ENCODE data around the gene ZNF428. TPM values are rescaled to one million over a fixed set of nuclear protein-coding genes. Genes with fewer than 3 reads are reported as not detected.

ZNF428 gene
- total RNA-seq, 2 donors from 2014 or later, result 24.4 to 31.6 TPM

- ATAC-seq (no peak), DNase-seq (peak in 1 of 4 donors; percentile 17)
- no peaks in the 10 kb centered on the region for H3K36me3 ChIP-seq (replicated peaks in 1 of 2; ENCODE audit: insufficient read depth in 1 of 2, low read depth in 2 of 2)
- H3K4me1 ChIP-seq, result no peaks in the 10 kb centered on the region
- H3K9me3 ChIP-seq, result no peaks in the 10 kb centered on the region
- TF ChIP-seq POLR2A (IDR thresholded peaks at IDR 0.05), result no peak
- TF ChIP-seq, protein P1, sequence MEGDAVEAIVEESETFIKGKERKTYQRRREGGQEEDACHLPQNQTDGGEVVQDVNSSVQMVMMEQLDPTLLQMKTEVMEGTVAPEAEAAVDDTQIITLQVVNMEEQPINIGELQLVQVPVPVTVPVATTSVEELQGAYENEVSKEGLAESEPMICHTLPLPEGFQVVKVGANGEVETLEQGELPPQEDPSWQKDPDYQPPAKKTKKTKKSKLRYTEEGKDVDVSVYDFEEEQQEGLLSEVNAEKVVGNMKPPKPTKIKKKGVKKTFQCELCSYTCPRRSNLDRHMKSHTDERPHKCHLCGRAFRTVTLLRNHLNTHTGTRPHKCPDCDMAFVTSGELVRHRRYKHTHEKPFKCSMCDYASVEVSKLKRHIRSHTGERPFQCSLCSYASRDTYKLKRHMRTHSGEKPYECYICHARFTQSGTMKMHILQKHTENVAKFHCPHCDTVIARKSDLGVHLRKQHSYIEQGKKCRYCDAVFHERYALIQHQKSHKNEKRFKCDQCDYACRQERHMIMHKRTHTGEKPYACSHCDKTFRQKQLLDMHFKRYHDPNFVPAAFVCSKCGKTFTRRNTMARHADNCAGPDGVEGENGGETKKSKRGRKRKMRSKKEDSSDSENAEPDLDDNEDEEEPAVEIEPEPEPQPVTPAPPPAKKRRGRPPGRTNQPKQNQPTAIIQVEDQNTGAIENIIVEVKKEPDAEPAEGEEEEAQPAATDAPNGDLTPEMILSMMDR (IDR thresholded peaks at IDR 0.05), result no peak
- intact Hi-C loops (cut with DNase I), result no loop called here
- H3K27ac ChIP-seq, result no peak overlapping the region
- no peaks in the 10 kb centered on the region for H3K27me3 ChIP-seq
- WGBS, 2 donors, result 82 to 83% methylated on average over 27 to 32 of the region's 32 CpGs
- H3K4me3 ChIP-seq, result no peak overlapping the region
These were observed 6.6 kb upstream of the ZNF428 start for GRCh38 chr19:43625918-43626579.

- H3K27ac ChIP-seq, result no peak overlapping the region
- TF ChIP-seq POLR2A (IDR thresholded peaks at IDR 0.05), result no peak
- TF ChIP-seq, protein P1 (IDR thresholded peaks at IDR 0.05), result peak in 1 of 7 experiments; percentile 21
- ATAC-seq (peak; percentile 46), DNase-seq (peak; percentile 34 to 78 (median 64))
- WGBS, 2 donors, result 30 to 72% methylated on average over 10 to 30 of the region's 30 CpGs
- H3K27me3 ChIP-seq, result no peaks in the 10 kb centered on the region
- H3K36me3 ChIP-seq (replicated peaks in 1 of 2; ENCODE audit: insufficient read depth in 1 of 2, low read depth in 2 of 2), result no peaks in the 10 kb centered on the region
- H3K4me1 ChIP-seq, result peaks cover 6% of the 10 kb centered on the region
- no peak overlapping the region for H3K4me3 ChIP-seq
- intact Hi-C loops (cut with DNase I), result no loop called here
- H3K9me3 ChIP-seq, result no peaks in the 10 kb centered on the region
These were observed 5.5 kb upstream of the ZNF428 start for GRCh38 chr19:43624933-43625332.

DNA sequence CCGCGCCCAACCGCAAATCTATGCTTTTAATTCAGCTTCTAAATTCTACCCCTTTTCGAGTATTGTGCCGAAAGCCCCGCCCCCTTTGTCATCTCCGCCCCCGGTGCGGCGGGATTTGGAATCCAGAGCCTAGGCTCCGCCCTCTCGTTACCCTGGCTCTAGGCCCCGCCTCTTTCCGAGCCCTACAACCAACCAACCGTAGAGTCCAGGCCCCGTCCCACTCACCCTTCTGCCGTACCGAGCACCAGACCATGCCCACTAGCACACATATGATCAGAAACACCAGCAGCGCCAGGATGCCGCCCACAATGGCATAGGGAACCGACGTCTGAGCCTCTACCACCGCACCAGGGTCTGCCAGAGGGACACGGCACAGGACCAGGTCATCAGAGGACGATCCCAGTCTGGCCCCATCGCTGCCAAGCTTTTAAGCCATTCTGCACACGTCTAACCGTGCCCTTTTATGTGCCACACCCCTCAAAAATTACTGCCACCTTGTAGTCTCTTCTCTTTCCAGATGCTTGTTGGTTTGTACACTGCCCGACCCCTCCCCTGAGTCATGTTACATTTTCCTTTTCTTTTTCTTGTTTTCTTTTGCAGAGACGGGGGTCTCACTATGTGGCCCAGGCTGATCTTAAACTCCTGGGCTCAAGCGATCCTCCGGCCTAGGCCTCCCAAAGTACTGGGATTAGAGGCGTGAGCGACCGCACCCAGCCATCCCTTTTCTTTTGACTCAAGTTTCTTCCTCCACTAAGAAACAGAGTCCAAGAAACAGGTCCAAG, 4.7 kb upstream of the ZNF428 start:
- TF ChIP-seq, protein P1 (IDR thresholded peaks at IDR 0.05), result no peak
- TF ChIP-seq POLR2A (IDR thresholded peaks at IDR 0.05), result no peak
- WGBS, 2 donors, result 92 to 93% methylated on average over 32 to 34 of the region's 35 CpGs
- intact Hi-C loops (cut with DNase I), result no loop called here
- ATAC-seq, result no peak
- Histone ChIP-seq H3K9me3 (no peaks in the 10 kb centered on the region), H3K36me3 (replicated peaks in 1 of 2; ENCODE audit: insufficient read depth in 1 of 2, low read depth in 2 of 2) (no peaks in the 10 kb centered on the region), H3K27me3 (no peaks in the 10 kb centered on the region), H3K4me3 (no peak overlapping the region), H3K4me1 (peaks cover 9% of the 10 kb centered on the region), H3K27ac (no peak overlapping the region)
- DNase-seq, result no peak

DNA sequence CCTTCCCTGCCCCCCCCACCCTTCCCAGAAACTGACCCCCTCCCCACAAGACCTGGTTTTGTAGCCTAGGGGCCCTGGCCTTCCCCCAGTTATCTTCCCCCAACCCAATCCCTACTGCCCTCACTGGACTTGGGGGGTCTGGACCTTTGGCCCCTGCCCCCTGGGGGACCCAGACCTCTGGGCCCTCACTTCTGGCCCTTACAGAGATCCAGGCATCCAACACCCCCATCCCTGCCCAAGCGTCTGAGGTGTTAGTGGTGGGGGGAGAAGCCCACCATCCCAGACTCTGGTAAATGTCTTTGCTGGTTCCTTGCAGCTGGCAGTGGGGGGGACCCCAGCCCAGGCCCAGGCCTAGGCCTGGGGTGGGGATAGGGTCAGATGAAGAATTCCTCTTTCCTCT, 3.5 kb upstream of the ZNF428 start:
- Histone ChIP-seq H3K27me3 (no peaks in the 10 kb centered on the region), H3K9me3 (no peaks in the 10 kb centered on the region), H3K4me3 (no peak overlapping the region), H3K4me1 (peaks cover 17% of the 10 kb centered on the region), H3K27ac (no peak overlapping the region), H3K36me3 (replicated peaks in 1 of 2; ENCODE audit: insufficient read depth in 1 of 2, low read depth in 2 of 2) (no peaks in the 10 kb centered on the region)
- no peak for TF ChIP-seq POLR2A (IDR thresholded peaks at IDR 0.05)
- TF ChIP-seq, protein P1 (IDR thresholded peaks at IDR 0.05), result no peak
- DNase-seq, result no peak
- intact Hi-C loops (cut with DNase I), result no loop called here
- no peak for ATAC-seq
- 100% methylated on average over 1 of the region's 1 CpG for WGBS, 2 donors
